ENCODE results near the gene ATL3.

GRCh38 chr11:63686926-63687325 is 15.8 kb upstream of the ATL3 start:
- TF ChIP-seq POLR2A (IDR thresholded peaks at IDR 0.05; ENCODE audit: extremely low read depth, insufficient read length) (no peak), CTCF (IDR thresholded peaks at IDR 0.05; ENCODE audit: low read depth, low read length) (no peak)

Data from NB4 (cell line).